ENCODE results near the gene SP100.

The SP100 gene

DNA sequence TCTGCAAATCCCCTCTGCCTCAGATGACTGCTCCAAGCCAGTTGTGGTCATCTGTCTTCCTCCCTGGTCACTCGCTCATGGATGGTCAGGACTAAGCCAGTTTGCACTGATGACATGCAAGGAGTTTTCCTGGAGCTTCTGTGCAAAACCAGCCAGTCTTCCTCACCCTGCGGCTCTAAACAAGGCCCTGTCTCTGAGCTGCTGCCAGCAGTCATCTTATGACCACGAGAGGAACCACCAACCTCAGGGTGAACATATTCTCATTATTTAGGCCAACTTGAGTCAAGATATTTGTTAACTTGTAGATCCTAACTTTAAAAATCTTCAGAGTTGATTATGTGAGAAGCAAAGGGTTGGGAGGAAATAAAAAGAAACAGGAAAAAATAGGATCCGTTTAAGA, 176.8 kb downstream of the SP100 start:
- H3F3A ChIP-seq (ENCODE audit: low read depth): no peaks in the 10 kb centered on the region
- no peaks in the 10 kb centered on the region for H3K9me2 ChIP-seq (replicated peaks; ENCODE audit: low read depth, low read length)
- no peak for TF ChIP-seq EZH2phosphoT487 (IDR thresholded peaks at IDR 0.05; ENCODE audit: borderline replicate concordance)
- TF ChIP-seq CTCF (conservative IDR thresholded peaks at IDR 0.05; ENCODE audit: low read length): no peak
- H2AFZ ChIP-seq (ENCODE audit: low read length): peak overlapping the region; percentile 71
- H3K36me3 ChIP-seq (ENCODE audit: insufficient read depth, low read length): no peaks in the 10 kb centered on the region
- H4K20me1 ChIP-seq (ENCODE audit: insufficient read depth, low read length, poor library complexity, severe bottlenecking): no peaks in the 10 kb centered on the region
- H3K27me3 ChIP-seq (ENCODE audit: insufficient read depth, low read length, poor library complexity, severe bottlenecking): no peaks in the 10 kb centered on the region
- peaks cover 18% of the 10 kb centered on the region for H3K4me1 ChIP-seq (ENCODE audit: insufficient read depth, low read length, poor library complexity, severe bottlenecking)
- no peak overlapping the region for H3K4me3 ChIP-seq (ENCODE audit: low read length, poor library complexity, severe bottlenecking)
- no peaks in the 10 kb centered on the region for H3K9me3 ChIP-seq (ENCODE audit: insufficient read depth, low read depth, low read length)
- no peaks in the 10 kb centered on the region for H3K79me2 ChIP-seq (ENCODE audit: insufficient read depth, low read length)
- H3K4me2 ChIP-seq (ENCODE audit: low read depth, low read length, poor library complexity, severe bottlenecking): no peak overlapping the region
- no peak overlapping the region for H3K9ac ChIP-seq (ENCODE audit: low read depth, low read length, poor library complexity, severe bottlenecking)

All from Loucy (cell line).